ENCODE results near the gene HMGCLL1.

Gene HMGCLL1

GRCh38 chr6:55578537-55579363, at the start of gene HMGCLL1:
Gene HMGCLL1 (minus strand): TSS chr6:55579192. CDS start chr6:55579055, 137 bp downstream.
- peak; percentile 85 for DNase-seq

DNA sequence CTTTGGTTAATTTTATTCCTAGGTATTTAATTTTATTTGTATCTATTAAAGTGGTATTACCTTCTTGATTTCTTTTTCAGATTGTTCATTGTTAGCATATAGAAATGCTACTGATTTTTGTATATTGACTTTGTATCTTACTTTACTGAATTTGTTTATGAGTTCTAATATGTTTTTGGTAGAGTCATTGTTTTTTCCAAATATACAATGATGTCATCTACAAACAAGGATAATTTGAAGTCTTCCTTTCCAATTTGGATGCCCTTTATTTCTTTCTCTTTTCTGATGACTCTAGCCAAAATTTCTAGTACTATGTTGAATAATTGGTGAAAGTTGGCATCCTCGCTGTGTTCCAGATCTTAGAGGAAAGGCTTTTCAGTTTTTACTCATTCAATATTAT, 43.0 kb upstream of the HMGCLL1 start:
- no peak for DNase-seq

GRCh38 chr6:55621244-55621643, 42.3 kb upstream of the HMGCLL1 start:
- DNase-seq = no peak

- peak; percentile 33 for DNase-seq
Measured at GRCh38 chr6:55617272-55617671, 38.3 kb upstream of the HMGCLL1 start.

GRCh38 chr6:55604021-55604420, 25.0 kb upstream of the HMGCLL1 start:
- no peak for DNase-seq

DNA sequence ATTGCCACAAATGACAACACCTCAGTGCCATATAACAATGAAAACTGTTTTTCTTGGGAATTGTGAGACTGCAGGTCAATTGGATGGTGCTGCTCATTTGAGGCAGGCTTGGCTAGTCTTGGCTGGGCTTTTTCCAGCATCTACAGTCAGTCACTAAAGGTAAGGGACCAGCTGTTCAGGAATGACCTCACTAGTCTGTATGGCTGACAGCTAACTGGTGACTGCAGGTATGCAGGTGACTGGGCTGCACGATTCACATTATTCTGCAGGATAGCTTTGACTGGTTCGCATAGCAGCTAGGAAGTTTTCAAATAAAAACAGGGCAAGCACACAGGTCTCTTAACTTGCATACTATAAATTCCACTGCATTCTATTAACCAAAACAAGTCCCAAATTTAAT, 22.1 kb upstream of the HMGCLL1 start:
- DNase-seq = no peak

- no peak for DNase-seq
Measured at GRCh38 chr6:55594442-55594841, 15.4 kb upstream of the HMGCLL1 start.

DNA sequence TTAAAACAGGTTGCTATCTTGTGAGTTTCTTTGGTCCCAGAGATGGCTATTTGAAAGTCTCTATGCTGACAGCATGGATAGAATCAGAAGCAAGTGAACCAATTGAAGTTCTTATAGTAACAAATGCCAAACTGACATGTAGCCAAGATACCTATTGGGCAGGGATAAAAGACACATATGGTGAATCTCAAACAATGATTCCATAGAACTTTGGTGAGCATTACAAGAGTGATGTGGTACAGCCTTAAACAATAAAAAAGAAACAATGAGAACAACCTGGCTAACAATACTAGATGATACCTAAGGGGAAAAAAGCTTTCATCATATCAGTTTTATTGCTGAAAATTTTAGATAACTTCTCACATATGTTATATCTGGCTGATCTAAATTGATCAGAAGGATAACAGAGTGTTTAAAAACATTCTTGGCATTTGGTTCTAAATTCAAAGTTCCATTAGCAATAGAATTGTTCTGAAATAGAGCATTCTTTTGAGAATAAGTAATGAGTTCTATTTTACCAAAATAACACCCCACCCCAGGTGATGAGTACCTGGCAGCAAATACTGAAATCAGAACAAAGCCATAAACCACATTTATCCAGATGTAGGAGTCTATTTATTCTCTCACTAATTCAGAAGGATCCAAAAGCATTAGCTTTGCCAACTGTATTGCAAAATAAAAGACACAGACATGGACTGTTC, 5.8 kb upstream of the HMGCLL1 start:
- DNase-seq = no peak

- no peak for DNase-seq
Measured at GRCh38 chr6:55576811-55577210, 2.2 kb downstream of the HMGCLL1 start.

DNA sequence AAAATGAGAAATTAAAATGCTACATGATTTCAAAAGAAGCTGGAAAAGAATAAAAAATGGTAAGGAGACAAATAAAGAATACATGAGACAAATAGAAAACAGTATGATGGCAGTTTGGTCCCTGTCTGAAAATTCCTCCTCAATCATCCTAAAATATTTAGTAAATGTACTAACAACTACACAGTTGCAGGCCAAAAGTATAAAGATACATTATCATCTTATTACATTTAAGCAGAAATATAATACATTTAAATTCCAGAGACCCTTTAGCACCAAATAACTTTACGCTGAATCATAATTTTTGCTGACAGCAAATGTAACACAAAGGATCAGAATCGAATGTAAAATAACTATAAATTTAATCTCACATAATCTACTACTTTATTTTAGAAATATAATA, 4.4 kb downstream of the HMGCLL1 start:
- no peak for DNase-seq

DNA sequence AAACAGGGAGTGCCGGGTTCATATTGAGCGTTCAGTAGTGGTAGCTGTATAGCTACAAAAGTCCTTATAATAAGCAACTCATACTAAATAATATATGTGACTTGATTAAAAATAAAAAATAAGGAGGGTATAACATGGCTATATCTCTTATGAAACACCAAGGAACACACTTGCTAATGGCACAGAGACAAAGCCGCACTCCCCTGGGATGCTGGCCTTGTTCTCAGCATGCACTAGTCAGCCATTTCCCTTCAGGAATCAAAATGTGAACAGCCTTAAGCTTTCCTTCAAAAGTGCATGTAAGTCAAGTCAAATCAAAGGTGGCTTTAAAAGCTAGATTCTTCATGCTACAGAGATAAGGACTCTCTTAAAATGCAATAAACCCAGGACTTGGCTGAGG, 9.4 kb downstream of the HMGCLL1 start:
- no peak for DNase-seq

DNA sequence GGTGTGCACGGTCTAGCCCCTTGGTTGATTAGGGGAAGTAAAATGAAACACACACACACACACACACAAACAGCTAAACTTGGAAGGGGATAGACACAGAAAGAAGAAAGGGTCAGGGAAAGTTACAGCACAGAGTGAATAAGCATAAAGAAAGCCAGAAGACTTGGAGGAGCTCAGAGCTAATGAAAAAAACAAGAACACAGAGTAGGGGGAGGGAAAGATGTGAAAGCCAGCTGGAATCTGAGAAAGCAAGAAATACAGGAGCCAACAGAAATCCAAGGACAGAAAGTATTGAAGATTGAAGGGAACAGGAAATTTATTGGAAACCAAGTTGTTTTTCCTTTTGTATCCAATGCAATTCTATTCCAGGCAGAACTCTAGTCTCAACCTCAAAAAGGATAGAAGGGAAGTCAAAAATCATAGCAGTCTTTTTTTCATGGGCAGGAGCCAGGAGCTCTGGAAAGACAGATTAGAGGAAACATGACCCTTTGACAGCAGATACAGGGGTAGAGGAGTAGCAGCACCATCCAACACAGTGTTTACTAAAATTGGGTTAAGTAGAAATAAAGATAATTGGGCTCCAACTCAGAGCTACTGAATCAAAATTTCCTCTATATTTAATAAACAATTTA, 10.1 kb downstream of the HMGCLL1 start:
- no peak for DNase-seq

GRCh38 chr6:55567558-55567957, 11.4 kb downstream of the HMGCLL1 start:
- DNase-seq = no peak

GRCh38 chr6:55566036-55566710, 12.8 kb downstream of the HMGCLL1 start:
- DNase-seq = no peak

DNA sequence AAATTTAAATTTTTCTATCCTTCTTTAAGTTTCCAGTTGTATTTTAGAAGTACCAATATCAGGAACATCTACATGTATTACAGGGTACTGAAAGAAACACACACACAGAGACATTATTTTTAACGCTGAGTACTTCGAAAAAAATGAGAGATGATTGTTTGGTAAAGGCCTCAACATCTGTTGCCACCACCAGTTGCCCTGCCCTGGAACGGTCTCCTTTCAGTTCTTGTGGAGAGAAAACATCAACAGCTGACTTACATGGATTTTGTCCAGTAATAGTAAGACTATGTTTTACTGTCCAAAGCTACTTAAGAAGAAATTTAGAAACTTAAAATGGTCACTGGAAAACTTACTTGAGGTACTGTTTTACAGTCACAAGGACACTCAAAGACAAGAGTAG, 16.7 kb downstream of the HMGCLL1 start:
- no peak for DNase-seq

- DNase-seq = no peak
Measured at GRCh38 chr6:55560290-55560885, 18.6 kb downstream of the HMGCLL1 start.

DNA sequence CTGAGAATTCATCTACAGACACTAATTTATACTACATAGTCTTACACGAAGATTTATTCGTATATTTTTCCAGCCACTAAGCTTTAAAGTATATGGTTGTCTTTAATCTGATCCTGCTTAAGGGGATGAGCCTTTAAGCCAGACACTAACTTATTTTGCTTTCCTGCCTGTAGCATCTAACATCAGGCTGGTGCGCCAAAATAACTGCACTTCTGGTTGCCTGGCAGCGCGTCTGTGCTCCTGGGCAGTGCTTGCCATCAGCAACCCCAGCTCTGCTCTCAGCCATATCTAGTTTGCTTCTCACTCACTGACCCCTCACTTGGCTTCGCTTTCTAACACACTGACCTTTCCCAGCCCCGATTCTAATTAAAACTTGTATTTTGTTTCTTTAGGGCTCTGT, 21.8 kb downstream of the HMGCLL1 start:
- no peak for DNase-seq

- no peak for DNase-seq
Measured at GRCh38 chr6:55545791-55546190, 33.2 kb downstream of the HMGCLL1 start.

DNA sequence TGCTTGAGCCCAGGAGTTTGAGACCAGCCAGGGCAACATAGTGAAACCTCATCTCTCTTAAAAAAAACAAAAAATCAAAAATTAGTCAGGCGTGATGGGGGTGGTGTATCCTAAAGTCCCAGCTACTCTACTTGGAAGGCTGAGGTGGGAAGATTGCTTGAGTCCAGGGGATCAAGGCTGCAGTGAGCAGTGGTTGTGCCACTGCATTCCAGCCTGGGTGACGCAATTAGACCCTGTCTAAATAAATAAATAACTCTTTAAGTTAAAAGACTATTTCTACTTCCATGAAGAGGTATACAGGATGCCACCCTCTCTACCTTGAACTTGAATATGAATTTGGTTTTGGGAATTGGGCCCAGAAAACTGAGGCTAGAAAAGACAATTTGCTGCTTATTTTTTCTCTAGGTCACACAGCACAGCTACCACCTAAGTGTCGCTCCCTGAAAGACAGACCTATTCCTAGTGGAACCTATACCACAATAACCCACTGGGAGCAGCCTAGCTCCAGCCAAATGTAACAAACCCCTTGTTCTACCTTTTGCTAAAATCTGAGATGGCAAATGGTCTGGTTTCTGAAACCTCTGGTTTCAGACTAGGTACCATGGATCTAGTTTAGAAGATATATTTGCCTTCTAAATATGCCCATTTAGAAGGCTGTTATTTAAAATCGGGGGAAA, 35.2 kb downstream of the HMGCLL1 start:
- DNase-seq = no peak

DNA sequence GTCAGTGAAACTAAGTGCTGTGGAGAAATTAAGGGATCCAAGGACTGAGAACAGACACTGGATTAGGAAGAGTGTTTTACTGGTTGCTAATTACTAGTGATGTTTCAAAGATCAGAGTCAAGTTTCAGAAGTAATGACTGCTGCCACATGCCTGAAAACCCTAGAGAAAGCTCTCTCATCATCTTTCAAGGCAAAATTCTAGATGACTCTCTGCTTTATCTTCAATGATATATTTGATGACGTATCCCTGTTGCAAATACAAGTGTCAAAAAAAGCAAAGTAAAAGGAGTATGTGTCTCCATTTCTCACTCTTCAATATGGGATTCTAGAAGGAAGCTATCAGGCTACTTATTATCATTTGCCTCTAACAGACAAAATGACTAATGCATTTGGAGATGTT, 38.0 kb downstream of the HMGCLL1 start:
- DNase-seq = no peak

DNA sequence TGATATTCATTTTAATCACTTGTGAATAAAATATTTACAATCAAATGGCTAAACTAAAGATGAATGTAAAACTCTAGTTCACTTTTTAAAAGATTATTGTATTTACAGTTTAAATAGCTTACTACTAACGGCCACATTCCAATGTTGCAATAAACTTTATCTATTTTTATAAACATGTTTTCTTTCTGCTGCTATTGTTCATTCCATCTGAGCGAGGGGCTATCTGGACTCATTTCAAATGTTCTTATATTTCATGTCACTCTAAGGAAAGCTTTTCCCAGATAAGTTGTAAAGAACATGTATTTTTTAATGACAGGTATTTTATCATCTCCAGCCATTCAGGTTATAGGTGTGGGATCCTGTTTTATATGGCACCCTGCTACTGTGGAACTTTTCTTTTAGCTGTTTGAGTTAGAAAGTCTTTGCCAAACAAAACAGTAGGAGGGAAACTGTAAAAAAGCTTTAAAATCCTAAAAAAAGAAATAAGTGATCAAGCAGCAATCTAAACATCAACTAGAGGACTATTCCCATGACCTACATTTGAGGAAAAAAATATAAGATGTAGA, 42.5 kb downstream of the HMGCLL1 start:
- DNase-seq = no peak

DNA sequence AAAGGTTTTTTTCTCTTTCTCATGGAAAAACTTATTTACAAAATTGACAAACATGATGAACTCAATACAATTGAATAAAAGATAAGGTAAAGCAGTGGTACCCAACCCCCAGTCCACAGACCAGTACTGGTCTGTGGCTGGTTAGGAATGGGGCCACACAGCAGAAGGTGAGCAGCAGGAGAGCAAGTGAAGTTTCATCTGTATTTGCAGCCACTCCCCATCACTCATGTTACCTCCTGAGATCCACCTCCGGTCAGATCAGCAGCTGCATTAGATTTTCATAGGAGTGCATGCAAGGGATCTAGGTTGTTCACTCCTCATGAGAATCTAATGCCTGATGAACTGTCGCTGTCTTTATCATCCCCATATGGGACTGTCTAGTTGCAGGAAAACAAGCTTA, 47.5 kb downstream of the HMGCLL1 start:
- DNase-seq = no peak
